MCF 10A (cell line): ENCODE measurements around the gene PIP4K2C. TPM values are rescaled to one million over a fixed set of nuclear protein-coding genes. Genes with fewer than 3 reads are reported as not detected.

ENCODE experiments used
- BruUV-seq: library from RNA; stranded (reverse); fragments of 400-500 nt; replicated peaks from 2 replicates; lab custom pipeline; 2021; lab: Mats Ljungman, UMichigan
- CTCF ChIA-PET: fragments of 300-600 bp; sonication (Branson Sonifier 250); formaldehyde crosslinking; extraction: SDS; loops from one replicate; lab custom pipeline; 2021; ENCODE audit warnings: antibody characterized with exemption, inconsistent platforms; lab: Yijun Ruan, JAX
- POLR2A ChIA-PET: fragments of 300-600, 350-650 bp; sonication (Branson Sonifier 250); formaldehyde crosslinking; extraction: SDS; loops from one replicate; lab custom pipeline; 2020; ENCODE audit warnings: antibody characterized with exemption, inconsistent platforms; lab: Yijun Ruan, JAX
- DNase-seq: peaks from one replicate; pipeline ENCODE4 v3.0.0-alpha.2; 2018; ENCODE audit not compliant: unreplicated experiment
- H3K27ac Mint-ChIP-seq: one replicate; pipeline ENCODE4 v1.8.0; 2022; ENCODE audit warnings: mild to moderate bottlenecking, low read depth, mixed read lengths; ENCODE audit not compliant: unreplicated experiment
- H3K27me3 Mint-ChIP-seq: one replicate; pipeline ENCODE4 v1.8.0; 2022; ENCODE audit warnings: mixed read lengths; ENCODE audit not compliant: insufficient read depth, unreplicated experiment
- H3K36me3 Mint-ChIP-seq: one replicate; pipeline ENCODE4 v1.8.0; 2022; ENCODE audit warnings: mild to moderate bottlenecking, moderate library complexity, mixed read lengths; ENCODE audit not compliant: insufficient read depth, unreplicated experiment
- H3K4me1 Mint-ChIP-seq: one replicate; pipeline ENCODE4 v1.8.0; 2022; ENCODE audit warnings: mixed read lengths; ENCODE audit not compliant: insufficient read depth, unreplicated experiment
- H3K4me3 Mint-ChIP-seq: one replicate; pipeline ENCODE4 v1.8.0; 2022; ENCODE audit warnings: mild to moderate bottlenecking, moderate library complexity, mixed read lengths; ENCODE audit not compliant: unreplicated experiment
- H3K9me3 Mint-ChIP-seq: one replicate; pipeline ENCODE4 v1.8.0; 2022; ENCODE audit warnings: mixed read lengths; ENCODE audit not compliant: unreplicated experiment
- CTCF ChIP-seq: fragments of 200-600 bp; IDR thresholded peaks from one replicate; pipeline ENCODE4 v1.8.0; 2022; ENCODE audit warnings: antibody characterized with exemption, mild to moderate bottlenecking; ENCODE audit not compliant: unreplicated experiment
- intact Hi-C: fragments of 100-400 bp; cut with micrococcal nuclease; formaldehyde crosslinking; loops from 2 replicates; pipeline ENCODE4 v1.14.1; 2022
- total RNA-seq: library from RNA; stranded (reverse); gene quantifications from 2 replicates; pipeline ENCODE4 v1.2.3, GENCODE V29; 2022

The PIP4K2C gene
- total RNA-seq, 1 experiment from 2014 or later = 32.0 TPM

- Mint-ChIP-seq H3K27me3 (peaks cover under 1% of the 10 kb centered on the region), H3K9me3 (no peaks in the 10 kb centered on the region), H3K27ac (no peak overlapping the region), H3K4me1 (no peaks in the 10 kb centered on the region), H3K4me3 (peak overlapping the region; percentile 38), H3K36me3 (no peaks in the 10 kb centered on the region)
- no peak for TF ChIP-seq CTCF
- DNase-seq = no peak
- BruUV-seq = no TSS peak
- POLR2A ChIA-PET = no interaction called here
- CTCF ChIA-PET = no interaction called here
- intact Hi-C loops = no loop called here
These were observed 19.0 kb downstream of the PIP4K2C start for GRCh38 chr12:57609781-57610553.

- intact Hi-C loops = no loop called here
- no peak for TF ChIP-seq CTCF
- no peaks in the 10 kb centered on the region for H3K4me1 Mint-ChIP-seq
- no TSS peak for BruUV-seq
- POLR2A ChIA-PET = no interaction called here
- no peak for DNase-seq
- no peaks in the 10 kb centered on the region for H3K36me3 Mint-ChIP-seq
- no peaks in the 10 kb centered on the region for H3K9me3 Mint-ChIP-seq
- peak overlapping the region; percentile 38 for H3K4me3 Mint-ChIP-seq
- CTCF ChIA-PET = interaction anchor here (0.6 kb wide), 1 partner anchor 111 kb away, joined by 3 read pairs; no protein-coding TSS in a partner anchor
- peaks cover 7% of the 10 kb centered on the region for H3K27me3 Mint-ChIP-seq
- no peak overlapping the region for H3K27ac Mint-ChIP-seq
These were observed 19.6 kb downstream of the PIP4K2C start for GRCh38 chr12:57610554-57611107.

GRCh38 chr12:57611108-57611826, 20.3 kb downstream of the PIP4K2C start, which contains the start of gene ARHGEF25:
TSS of gene ARHGEF25 (plus strand) at chr12:57611435. CDS start at chr12:57611895, 460 bp downstream.
- Mint-ChIP-seq H3K27ac (no peak within 1 kb of the TSS), H3K36me3 (no peaks in the 10 kb centered on the region), H3K4me3 (peak within 1 kb of the TSS; percentile 38), H3K4me1 (no peaks in the 10 kb centered on the region), H3K27me3 (peaks cover 12% of the 10 kb centered on the region), H3K9me3 (no peaks in the 10 kb centered on the region)
- intact Hi-C loops = no loop called here
- ChIA-PET CTCF (interaction anchor here (0.6 to 0.7 kb wide), 2 partner anchors 22 to 111 kb away, joined by 3 read pairs; partner anchors contain the start of gene B4GALNT1), POLR2A (no interaction called here)
- TF ChIP-seq CTCF = no peak
- no peak for DNase-seq
- no TSS peak for BruUV-seq
